Endothelial cell of umbilical vein (primary cell): ENCODE data around the gene SVIP. TPM values are rescaled to one million over a fixed set of nuclear protein-coding genes. Genes with fewer than 3 reads are reported as not detected.

Source experiments
- BruUV-seq: library from RNA; stranded (reverse); fragments of 400-500 nt; replicated peaks from 2 replicates; lab custom pipeline; 2021; lab: Mats Ljungman, UMichigan
- CTCF ChIA-PET: fragments of 300-600, 350-600 bp; sonication (Branson Sonifier 250); formaldehyde crosslinking; loops from one replicate; lab custom pipeline; 2021; ENCODE audit warnings: antibody characterized with exemption, inconsistent platforms; lab: Charles Lee
- POLR2A ChIA-PET: fragments of 300-600, 350-600 bp; sonication (Branson Sonifier 250); formaldehyde crosslinking; loops from one replicate; lab custom pipeline; 2021; ENCODE audit warnings: antibody characterized with exemption, inconsistent platforms; lab: Charles Lee
- DNase-seq: peaks from one replicate; pipeline ENCODE4 v3.0.0-alpha.2; 2011; ENCODE audit warnings: low read depth, low spot score
- FAIRE-seq: peaks from 2 replicates; lab custom pipeline; 2011; peaks lifted over from hg19 to GRCh38; lab: Jason Lieb, UNC
- H2AFZ ChIP-seq: 2 replicates; pipeline ENCODE4 v1.6.0; 2012; ENCODE audit warnings: low read depth, low read length, control low read depth, inconsistent platforms
- H3K27ac ChIP-seq: 2 replicates; pipeline ENCODE4 v1.5.1; 2011; ENCODE audit warnings: low read depth, mild to moderate bottlenecking, control low read depth, low read length, moderate library complexity; ENCODE audit not compliant: insufficient read depth
- H3K27me3 ChIP-seq, 2 experiments: 2 replicates each; pipeline versions ENCODE4 v1.6.0 to v1.6.1; 2011; ENCODE audit warnings: low read length in 2 of 2, mixed read lengths in 1 of 2; ENCODE audit not compliant: control insufficient read depth in 2 of 2, insufficient read depth in 2 of 2
- H3K36me3 ChIP-seq, 2 experiments: 2 replicates in 1 of 2; 3 replicates in 1 of 2; pipeline ENCODE4 v1.5.1; 2011; ENCODE audit warnings: low read length in 2 of 2, mild to moderate bottlenecking in 1 of 2, moderate library complexity in 1 of 2; ENCODE audit not compliant: control insufficient read depth in 2 of 2, insufficient read depth in 2 of 2; ENCODE audit errors: extremely low read depth in 1 of 2
- H3K4me1 ChIP-seq: 3 replicates; pipeline ENCODE4 v1.5.1; 2011; ENCODE audit warnings: mild to moderate bottlenecking, low read length; ENCODE audit not compliant: control insufficient read depth, insufficient read depth; ENCODE audit errors: extremely low read depth
- H3K4me2 ChIP-seq: 2 replicates; pipeline ENCODE4 v1.6.1; 2011; ENCODE audit warnings: low read length, control low read depth, mixed read lengths; ENCODE audit not compliant: insufficient read depth
- H3K4me3 ChIP-seq, 3 experiments: fragments of 200-600 bp in 1 of 3; sonication (generic), shearing (Covaris generic) in 1 of 3; replicated peaks in 1 of 3; 2 replicates each; pipeline ENCODE4 v1.5.1; 2011 to 2016; ENCODE audit warnings: control low read depth in 3 of 3, low read length in 3 of 3, mild to moderate bottlenecking in 2 of 3, inconsistent platforms in 1 of 3, low read depth in 1 of 3, moderate library complexity in 1 of 3; ENCODE audit not compliant: insufficient read depth in 1 of 3
- H3K79me2 ChIP-seq: 2 replicates; pipeline ENCODE4 v1.6.0; 2012; ENCODE audit warnings: low read length, inconsistent platforms; ENCODE audit not compliant: control insufficient read depth, insufficient read depth
- H3K9ac ChIP-seq: replicated peaks from 2 replicates; pipeline ENCODE3; 2011; ENCODE audit warnings: low read length, control low read depth; ENCODE audit not compliant: insufficient read depth; ENCODE audit errors: extremely low read depth
- H3K9me1 ChIP-seq: replicated peaks from 3 replicates; pipeline ENCODE4 v1.6.0; 2011; ENCODE audit warnings: mild to moderate bottlenecking, low read length; ENCODE audit not compliant: control insufficient read depth, insufficient read depth; ENCODE audit errors: extremely low read depth
- H3K9me3 ChIP-seq: replicated peaks from 2 replicates; pipeline ENCODE4 v1.5.1; 2012; ENCODE audit warnings: low read length, inconsistent platforms; ENCODE audit not compliant: control insufficient read depth, insufficient read depth
- H4K20me1 ChIP-seq: replicated peaks from 2 replicates; pipeline ENCODE3; 2011; ENCODE audit warnings: mild to moderate bottlenecking, low read length; ENCODE audit not compliant: control insufficient read depth, insufficient read depth; ENCODE audit errors: extremely low read depth
- CTCF ChIP-seq, 2 donors: IDR thresholded peaks; 1 replicate in 1 of 2; 2 replicates in 1 of 2; pipeline ENCODE4 v1.5.1; 2011; ENCODE audit warnings: low read length in 2 of 2, mild to moderate bottlenecking in 2 of 2, moderate library complexity in 2 of 2, control low read depth in 1 of 2, inconsistent platforms in 1 of 2, low read depth in 1 of 2; ENCODE audit not compliant: insufficient read depth in 1 of 2; ENCODE audit errors: extremely low read depth in 1 of 2
- EZH2 ChIP-seq: IDR thresholded peaks from 2 replicates; pipeline ENCODE4 v1.6.1; 2012; ENCODE audit warnings: borderline replicate concordance, low read depth, mild to moderate bottlenecking, moderate library complexity, low read length, inconsistent platforms; ENCODE audit not compliant: severe bottlenecking
- FOS ChIP-seq: IDR thresholded peaks from 2 replicates; pipeline ENCODE4 v1.6.1; 2011; ENCODE audit warnings: mild to moderate bottlenecking, low read length, moderate library complexity, borderline replicate concordance; ENCODE audit not compliant: insufficient read depth
- GATA2 ChIP-seq: IDR thresholded peaks from 2 replicates; pipeline ENCODE4 v1.7.0; 2011; ENCODE audit warnings: low read depth, mild to moderate bottlenecking, moderate library complexity, mixed read lengths, low read length; ENCODE audit not compliant: insufficient read length, insufficient read depth
- JUN ChIP-seq: IDR thresholded peaks from 2 replicates; pipeline ENCODE4 v1.6.1; 2011; ENCODE audit warnings: borderline replicate concordance, low read depth; ENCODE audit not compliant: insufficient read length, insufficient read depth
- MAX ChIP-seq: IDR thresholded peaks from 2 replicates; pipeline ENCODE4 v1.6.1; 2011; ENCODE audit not compliant: insufficient read depth, insufficient read length
- MYC ChIP-seq: IDR thresholded peaks from one replicate; pipeline ENCODE4 v1.6.1; 2011; ENCODE audit warnings: mild to moderate bottlenecking, low read depth, low read length
- POLR2A ChIP-seq: IDR thresholded peaks from 2 replicates; pipeline ENCODE4 v1.6.1; 2012; ENCODE audit warnings: low read depth, mild to moderate bottlenecking, control low read depth, low read length
- POLR2AphosphoS5 ChIP-seq: IDR thresholded peaks from 2 replicates; pipeline ENCODE4 v1.6.1; 2012; ENCODE audit warnings: low read depth, mild to moderate bottlenecking, control low read depth, low read length, moderate library complexity; ENCODE audit not compliant: insufficient read depth
- dilution Hi-C: fragments of 300-500 bp; cut with MboI; formaldehyde crosslinking; loops from one replicate; pipeline ENCODE4 v1.15.0; 2019; ENCODE audit warnings: low sequenced_read_pairs; ENCODE audit not compliant: extremely low pct_ligation_motif_present
- intact Hi-C: fragments of 100-400 bp; cut with micrococcal nuclease; formaldehyde crosslinking; loops from one replicate; pipeline ENCODE4 v1.10.0; 2022
- polyA plus RNA-seq, 4 experiments: library from polyadenylated mRNA; depleted of rRNA in 3 of 4; stranded (reverse) in 3 of 4; unstranded in 1 of 4; fragments of >200 nt; gene quantifications; 2 replicates each; pipeline versions ENCODE4 v1.2.1 to v1.2.3, GENCODE V29; 2011 to 2012; ENCODE audit warnings: missing spikeins in 1 of 4
- total RNA-seq: library from RNA; stranded (reverse); gene quantifications from 2 replicates; pipeline ENCODE4 v1.2.3, GENCODE V29; 2021

The SVIP gene
- total and polyA plus RNA-seq, 2 donors (not counting 3 experiments of a cell fraction or from before 2014, with no cell fraction given), result 4.6 to 69.5 TPM

DNA sequence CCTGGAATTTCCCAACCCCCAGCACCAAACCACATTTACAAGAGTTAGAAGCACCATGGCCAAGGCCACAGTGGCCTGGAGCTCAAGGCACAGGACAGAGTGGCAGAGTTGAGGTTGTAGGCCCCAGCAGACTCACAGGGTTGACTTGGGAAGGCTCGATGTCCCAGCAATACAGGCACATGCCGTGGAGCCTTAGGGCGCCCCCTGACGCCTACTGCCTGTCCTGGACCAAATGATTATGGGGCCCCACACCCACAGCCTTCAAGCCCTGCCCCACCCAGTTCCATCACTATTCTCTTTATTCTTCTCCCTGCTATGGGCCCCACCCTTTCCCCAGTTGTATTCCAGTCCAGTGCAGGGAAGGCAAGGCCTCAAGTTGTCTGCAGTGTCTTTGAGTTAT is 30.6 kb upstream of the SVIP start, which contains the start of gene CCDC179:
Gene CCDC179, minus strand, starts transcription at position 234 of the 400 bp plus-strand sequence. Its CDS starts 53 bp downstream, at position 181.
- Histone ChIP-seq H3K27ac (no peak within 1 kb of the TSS), H3K4me1 (no peaks in the 10 kb centered on the region), H2AFZ (no peak within 1 kb of the TSS), H3K36me3 (no peaks in the 10 kb centered on the region), H3K9ac (no peak within 1 kb of the TSS), H3K79me2 (no peaks in the 10 kb centered on the region), H3K9me1 (no peaks in the 10 kb centered on the region), H3K4me2 (no peak within 1 kb of the TSS), H3K4me3 (no peak within 1 kb of the TSS), H4K20me1 (no peaks in the 10 kb centered on the region), H3K9me3 (no peaks in the 10 kb centered on the region), H3K27me3 (no peaks in the 10 kb centered on the region)
- intact Hi-C loops (no loop called here), dilution Hi-C loops (no loop called here)
- no TSS peak for BruUV-seq
- ChIA-PET POLR2A (no interaction called here), CTCF (interaction anchor here (1.4 kb wide), 1 partner anchor 31 kb away, joined by 3 read pairs; the partner anchor contains the start of gene SVIP)
- no peak for TF ChIP-seq FOS
- TF ChIP-seq CTCF (IDR thresholded peaks at IDR 0.05; ENCODE audit: extremely low read depth in 1 of 2, insufficient read depth in 1 of 2, low read depth in 1 of 2, low read length in 2 of 2), result no peak
- no peak for TF ChIP-seq GATA2
- TF ChIP-seq EZH2, result no peak
- TF ChIP-seq POLR2A, result no peak
- TF ChIP-seq MAX, result no peak
- no peak for TF ChIP-seq POLR2AphosphoS5
- no peak for TF ChIP-seq JUN
- no peak for TF ChIP-seq MYC
- no peak for DNase-seq
- no peak for FAIRE-seq
